ENCODE data around the gene ZCCHC4. TPM values are rescaled to one million over a fixed set of nuclear protein-coding genes. Genes with fewer than 3 reads are reported as not detected.

Gene ZCCHC4
- total RNA-seq, 3 donors from 2014 or later: 14.2 to 18.9 (median 15.2) TPM

Other genes with a start within 250 kb of the ZCCHC4 start
- gene SEPSECS, start 152.3 kb upstream of the ZCCHC4 start, total RNA-seq: 1 to 10 TPM; 5.3 to 7.0 (median 6.0) TPM
- gene PI4K2B, start 78.7 kb upstream of the ZCCHC4 start, total RNA-seq: 10 to 100 TPM; 19.6 to 22.8 (median 21.8) TPM
- gene ANAPC4, start 64.5 kb downstream of the ZCCHC4 start, total RNA-seq: 10 to 100 TPM; 26.4 to 30.7 (median 29.6) TPM